ENCODE data around the gene ELP2. TPM values are rescaled to one million over a fixed set of nuclear protein-coding genes. Genes with fewer than 3 reads are reported as not detected.

ELP2 gene
- total and polyA plus RNA-seq, 2 donors (not counting 3 experiments of a cell fraction or from before 2014, with no cell fraction given) = 37.8 to 90.5 TPM

- TF ChIP-seq, protein P1, sequence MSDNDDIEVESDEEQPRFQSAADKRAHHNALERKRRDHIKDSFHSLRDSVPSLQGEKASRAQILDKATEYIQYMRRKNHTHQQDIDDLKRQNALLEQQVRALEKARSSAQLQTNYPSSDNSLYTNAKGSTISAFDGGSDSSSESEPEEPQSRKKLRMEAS (IDR thresholded peaks at IDR 0.05; ENCODE audit: insufficient read depth, insufficient read length) = no peak
- TF ChIP-seq CTCF (IDR thresholded peaks at IDR 0.05; ENCODE audit: extremely low read depth in 1 of 2, insufficient read depth in 1 of 2, low read depth in 1 of 2, low read length in 2 of 2) = no peak
- TF ChIP-seq MYC (IDR thresholded peaks at IDR 0.05; ENCODE audit: low read depth, low read length) = no peak
- no peak for TF ChIP-seq POLR2A (IDR thresholded peaks at IDR 0.05; ENCODE audit: low read depth, low read length)
- no peak for TF ChIP-seq POLR2AphosphoS5 (IDR thresholded peaks at IDR 0.05; ENCODE audit: insufficient read depth, low read depth, low read length)
- no peak for TF ChIP-seq EZH2 (IDR thresholded peaks at IDR 0.05; ENCODE audit: borderline replicate concordance, low read depth, low read length, severe bottlenecking)
- H3K4me1 ChIP-seq (ENCODE audit: control insufficient read depth, extremely low read depth, insufficient read depth, low read length) = no peaks in the 10 kb centered on the region
- H4K20me1 ChIP-seq (replicated peaks; ENCODE audit: control insufficient read depth, extremely low read depth, insufficient read depth, low read length) = no peaks in the 10 kb centered on the region
- no peaks in the 10 kb centered on the region for H3K36me3 ChIP-seq (ENCODE audit: control insufficient read depth in 2 of 2, extremely low read depth in 1 of 2, insufficient read depth in 2 of 2, low read length in 2 of 2)
- H3K9me1 ChIP-seq (replicated peaks; ENCODE audit: control insufficient read depth, extremely low read depth, insufficient read depth, low read length) = no peaks in the 10 kb centered on the region
- intact Hi-C loops (cut with micrococcal nuclease) (no loop called here), dilution Hi-C loops (cut with MboI; ENCODE audit: extremely low pct_ligation_motif_present, low sequenced_read_pairs) (no loop called here)
- FAIRE-seq = no peak
- H3K27me3 ChIP-seq (ENCODE audit: control insufficient read depth in 2 of 2, insufficient read depth in 2 of 2, low read length in 2 of 2) = peaks cover 2% of the 10 kb centered on the region in 2 experiments
- H3K4me2 ChIP-seq (ENCODE audit: insufficient read depth, low read length) = no peak overlapping the region
- H2AFZ ChIP-seq (ENCODE audit: low read depth, low read length) = no peak overlapping the region
- POLR2A ChIA-PET = no interaction called here
- H3K79me2 ChIP-seq (ENCODE audit: control insufficient read depth, insufficient read depth, low read length) = no peaks in the 10 kb centered on the region
- CTCF ChIA-PET = interaction anchor here (1.0 to 1.8 kb wide), 3 partner anchors 8 to 196 kb away, joined by 3 to 8 read pairs (median 4); no protein-coding TSS in a partner anchor
- DNase-seq (ENCODE audit: low read depth, low spot score) = no peak
- no peak overlapping the region for H3K4me3 ChIP-seq (replicated peaks in 1 of 3; ENCODE audit: insufficient read depth in 1 of 3, low read depth in 1 of 3, low read length in 3 of 3)
- no peak overlapping the region for H3K27ac ChIP-seq (ENCODE audit: insufficient read depth, low read depth, low read length)
- BruUV-seq (replicated peaks) = no TSS peak
- H3K9ac ChIP-seq (replicated peaks; ENCODE audit: extremely low read depth, insufficient read depth, low read length) = no peak overlapping the region
- H3K9me3 ChIP-seq (replicated peaks; ENCODE audit: control insufficient read depth, insufficient read depth, low read length) = no peaks in the 10 kb centered on the region
These were observed 41.4 kb upstream of the ELP2 start for GRCh38 chr18:36088256-36088655.

DNA sequence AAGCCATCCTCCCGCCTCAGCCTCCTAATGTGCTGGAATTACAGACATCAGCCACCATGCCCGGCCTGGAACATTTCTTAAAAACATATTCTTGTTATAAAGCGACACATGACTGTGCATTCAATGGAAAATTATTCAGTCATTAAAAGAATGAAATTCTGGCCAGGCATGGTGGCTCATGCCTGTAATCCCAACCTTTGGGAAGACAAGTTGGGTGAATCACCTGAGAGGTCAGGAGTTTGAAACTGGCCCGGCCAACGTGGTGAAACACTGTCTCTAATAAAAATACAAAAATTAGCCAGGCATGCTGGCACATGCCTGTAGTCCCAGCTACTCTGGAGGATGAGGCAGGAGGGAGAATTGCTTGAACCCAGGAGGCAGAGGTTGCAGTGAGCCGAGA is 40.7 kb upstream of the ELP2 start:
- no peaks in the 10 kb centered on the region for H3K9me1 ChIP-seq (replicated peaks; ENCODE audit: control insufficient read depth, extremely low read depth, insufficient read depth, low read length)
- CTCF ChIA-PET = interaction anchor here (0.6 to 1.8 kb wide), 4 partner anchors 9 to 195 kb away, joined by 3 to 8 read pairs (median 5); no protein-coding TSS in a partner anchor
- intact Hi-C loops (cut with micrococcal nuclease) = no loop called here
- no peak overlapping the region for H3K9ac ChIP-seq (replicated peaks; ENCODE audit: extremely low read depth, insufficient read depth, low read length)
- H3K27me3 ChIP-seq (ENCODE audit: control insufficient read depth in 2 of 2, insufficient read depth in 2 of 2, low read length in 2 of 2) = peaks cover 2% of the 10 kb centered on the region in 2 experiments
- no peaks in the 10 kb centered on the region for H3K9me3 ChIP-seq (replicated peaks; ENCODE audit: control insufficient read depth, insufficient read depth, low read length)
- TF ChIP-seq, protein P1 (IDR thresholded peaks at IDR 0.05; ENCODE audit: insufficient read depth, insufficient read length) = no peak
- no peak for TF ChIP-seq JUN (IDR thresholded peaks at IDR 0.05; ENCODE audit: borderline replicate concordance, insufficient read depth, insufficient read length, low read depth)
- no peak for TF ChIP-seq POLR2AphosphoS5 (IDR thresholded peaks at IDR 0.05; ENCODE audit: insufficient read depth, low read depth, low read length)
- no peak for TF ChIP-seq GATA2 (IDR thresholded peaks at IDR 0.05; ENCODE audit: insufficient read depth, insufficient read length, low read depth, low read length)
- no peak for TF ChIP-seq EZH2 (IDR thresholded peaks at IDR 0.05; ENCODE audit: borderline replicate concordance, low read depth, low read length, severe bottlenecking)
- TF ChIP-seq FOS (IDR thresholded peaks at IDR 0.05; ENCODE audit: borderline replicate concordance, insufficient read depth, low read length) = no peak
- TF ChIP-seq POLR2A (IDR thresholded peaks at IDR 0.05; ENCODE audit: low read depth, low read length) = no peak
- TF ChIP-seq CTCF (IDR thresholded peaks at IDR 0.05; ENCODE audit: extremely low read depth in 1 of 2, insufficient read depth in 1 of 2, low read depth in 1 of 2, low read length in 2 of 2) = no peak
- TF ChIP-seq MYC (IDR thresholded peaks at IDR 0.05; ENCODE audit: low read depth, low read length) = no peak
- H3K36me3 ChIP-seq (ENCODE audit: control insufficient read depth in 2 of 2, extremely low read depth in 1 of 2, insufficient read depth in 2 of 2, low read length in 2 of 2) = no peaks in the 10 kb centered on the region
- no peak overlapping the region for H3K4me2 ChIP-seq (ENCODE audit: insufficient read depth, low read length)
- H3K4me1 ChIP-seq (ENCODE audit: control insufficient read depth, extremely low read depth, insufficient read depth, low read length) = no peaks in the 10 kb centered on the region
- FAIRE-seq (no peak), DNase-seq (ENCODE audit: low read depth, low spot score) (no peak)
- dilution Hi-C loops (cut with MboI; ENCODE audit: extremely low pct_ligation_motif_present, low sequenced_read_pairs) = no loop called here
- H4K20me1 ChIP-seq (replicated peaks; ENCODE audit: control insufficient read depth, extremely low read depth, insufficient read depth, low read length) = no peaks in the 10 kb centered on the region
- H3K4me3 ChIP-seq (replicated peaks in 1 of 3; ENCODE audit: insufficient read depth in 1 of 3, low read depth in 1 of 3, low read length in 3 of 3) = no peak overlapping the region
- H3K27ac ChIP-seq (ENCODE audit: insufficient read depth, low read depth, low read length) = no peak overlapping the region
- POLR2A ChIA-PET = no interaction called here
- H3K79me2 ChIP-seq (ENCODE audit: control insufficient read depth, insufficient read depth, low read length) = no peaks in the 10 kb centered on the region
- no peak overlapping the region for H2AFZ ChIP-seq (ENCODE audit: low read depth, low read length)
- BruUV-seq (replicated peaks) = no TSS peak
